GM21381 (cell line): ENCODE measurements around the gene PADI1.

Experiments used
- ATAC-seq: cut with Tn5 transposase; IDR thresholded peaks from one replicate; pipeline ENCODE4 v1.9.1; 2021; ENCODE audit warnings: mild to moderate bottlenecking, moderate library complexity; ENCODE audit not compliant: unreplicated experiment

PADI1 gene, protein sequence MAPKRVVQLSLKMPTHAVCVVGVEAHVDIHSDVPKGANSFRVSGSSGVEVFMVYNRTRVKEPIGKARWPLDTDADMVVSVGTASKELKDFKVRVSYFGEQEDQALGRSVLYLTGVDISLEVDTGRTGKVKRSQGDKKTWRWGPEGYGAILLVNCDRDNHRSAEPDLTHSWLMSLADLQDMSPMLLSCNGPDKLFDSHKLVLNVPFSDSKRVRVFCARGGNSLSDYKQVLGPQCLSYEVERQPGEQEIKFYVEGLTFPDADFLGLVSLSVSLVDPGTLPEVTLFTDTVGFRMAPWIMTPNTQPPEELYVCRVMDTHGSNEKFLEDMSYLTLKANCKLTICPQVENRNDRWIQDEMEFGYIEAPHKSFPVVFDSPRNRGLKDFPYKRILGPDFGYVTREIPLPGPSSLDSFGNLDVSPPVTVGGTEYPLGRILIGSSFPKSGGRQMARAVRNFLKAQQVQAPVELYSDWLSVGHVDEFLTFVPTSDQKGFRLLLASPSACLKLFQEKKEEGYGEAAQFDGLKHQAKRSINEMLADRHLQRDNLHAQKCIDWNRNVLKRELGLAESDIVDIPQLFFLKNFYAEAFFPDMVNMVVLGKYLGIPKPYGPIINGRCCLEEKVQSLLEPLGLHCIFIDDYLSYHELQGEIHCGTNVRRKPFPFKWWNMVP

DNA sequence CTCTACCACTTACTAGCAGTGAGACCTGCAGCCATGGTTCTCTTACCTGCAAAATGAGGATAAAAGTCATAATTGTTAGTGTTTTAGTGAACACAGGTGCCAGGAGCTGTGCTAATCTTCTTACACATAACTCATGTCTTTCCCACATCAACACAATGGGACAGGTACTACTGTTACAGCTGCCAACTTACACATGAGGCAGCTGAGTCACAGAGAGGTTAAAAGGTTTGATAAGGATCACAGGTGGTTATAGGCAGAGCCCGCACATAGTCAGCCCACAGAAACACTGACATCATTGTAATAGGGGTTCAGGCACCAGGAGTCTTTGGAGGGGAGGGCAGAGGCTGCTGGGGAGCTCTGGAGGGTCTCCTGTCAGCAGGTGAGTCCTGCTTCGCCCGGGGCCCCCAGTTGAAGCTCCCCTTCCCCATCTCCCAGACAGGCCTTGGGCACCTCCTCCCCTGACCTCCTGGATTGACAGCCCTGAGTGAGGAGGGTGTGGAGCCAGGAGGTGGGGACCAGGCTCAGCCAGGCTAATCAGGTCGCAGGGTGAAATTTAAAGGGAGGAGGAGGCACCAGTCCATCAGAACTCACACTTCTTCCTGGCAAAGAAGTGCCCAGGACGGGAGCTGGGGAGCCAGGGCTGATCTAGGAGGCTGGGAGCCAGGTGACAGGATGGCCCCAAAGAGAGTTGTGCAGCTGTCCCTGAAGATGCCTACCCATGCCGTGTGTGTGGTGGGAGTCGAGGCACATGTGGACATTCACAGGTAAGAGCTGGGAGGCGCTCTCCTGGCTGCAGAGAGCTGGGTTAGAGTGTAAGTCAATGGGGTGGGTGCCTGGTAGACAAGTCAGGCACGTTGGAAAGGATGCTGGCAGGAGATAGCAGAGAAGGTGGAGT lies at the start of gene PADI1:
Gene PADI1 (plus strand): TSS at position 583 of the 895 bp plus-strand sequence. CDS start 90 bp downstream, at position 673.
- no peak for ATAC-seq

DNA sequence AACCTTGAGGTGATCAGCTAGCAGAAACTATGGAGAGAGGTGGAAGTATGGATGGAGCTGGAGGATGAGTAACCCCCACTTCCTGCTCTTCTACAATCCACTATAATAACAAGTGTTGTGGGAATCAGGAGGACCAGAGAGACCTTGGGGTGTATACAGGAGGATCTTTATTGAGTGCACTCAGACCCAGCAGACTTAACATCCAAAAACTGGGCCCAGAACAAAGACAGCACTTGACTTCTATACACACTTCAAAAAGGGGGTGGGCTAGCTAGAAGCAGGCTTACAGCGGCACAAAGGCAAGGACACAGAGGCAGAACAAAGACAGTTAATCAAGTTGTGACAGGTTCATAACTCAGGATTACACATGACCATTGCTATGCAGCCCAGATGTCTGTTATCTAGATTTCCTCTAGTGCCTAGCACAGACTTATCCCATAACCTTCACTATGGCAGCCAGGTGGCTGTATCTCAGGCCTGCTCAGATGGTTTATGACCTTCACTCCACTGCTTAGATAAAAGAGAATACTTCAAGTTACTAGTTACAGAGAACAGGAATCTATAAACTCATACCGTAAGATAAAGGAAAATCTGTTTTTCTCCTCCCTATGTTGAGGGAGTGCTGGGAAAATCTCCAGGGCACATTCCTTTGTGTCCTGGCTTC lies 49.5 kb upstream of the PADI1 start:
- no peak for ATAC-seq

DNA sequence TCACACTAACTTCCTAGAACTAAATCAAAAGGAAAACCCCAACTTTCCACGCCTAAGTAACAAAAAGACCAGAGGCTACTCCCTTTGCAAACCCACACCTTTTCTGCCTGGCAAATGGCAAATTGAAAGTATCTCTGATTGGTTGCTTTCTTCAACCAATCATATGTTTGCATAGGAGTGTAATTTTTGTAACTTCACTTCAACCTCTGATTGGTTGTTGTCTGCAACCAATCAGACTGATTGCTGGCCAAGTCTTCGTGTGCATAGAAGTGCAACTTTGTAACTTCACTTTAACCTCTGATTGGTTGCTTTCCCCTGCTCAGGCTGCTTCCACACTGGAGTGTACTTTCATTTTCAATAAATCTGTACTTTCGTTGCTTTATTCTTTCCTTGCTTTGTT lies 48.8 kb upstream of the PADI1 start:
- no peak for ATAC-seq

DNA sequence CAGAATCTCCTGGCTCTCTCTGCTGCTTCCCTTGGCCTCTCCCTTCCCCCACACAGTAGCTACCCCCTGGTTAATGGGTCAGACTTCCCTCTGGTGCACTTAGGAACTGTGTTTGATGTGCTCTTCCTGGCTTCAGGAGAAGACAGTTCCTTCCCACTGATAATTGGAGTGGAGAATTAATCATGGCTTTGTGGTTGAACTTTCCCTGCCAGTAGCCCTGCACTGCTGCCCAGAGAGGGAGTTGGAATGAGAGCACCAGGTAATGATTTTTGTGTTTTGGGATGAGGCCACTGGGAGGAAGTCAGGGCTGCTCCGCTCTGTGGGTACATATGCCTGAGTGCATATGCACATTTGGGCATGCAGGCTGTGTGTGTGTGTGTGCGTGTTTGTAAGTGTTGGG lies 46.0 kb upstream of the PADI1 start:
- no peak for ATAC-seq

DNA sequence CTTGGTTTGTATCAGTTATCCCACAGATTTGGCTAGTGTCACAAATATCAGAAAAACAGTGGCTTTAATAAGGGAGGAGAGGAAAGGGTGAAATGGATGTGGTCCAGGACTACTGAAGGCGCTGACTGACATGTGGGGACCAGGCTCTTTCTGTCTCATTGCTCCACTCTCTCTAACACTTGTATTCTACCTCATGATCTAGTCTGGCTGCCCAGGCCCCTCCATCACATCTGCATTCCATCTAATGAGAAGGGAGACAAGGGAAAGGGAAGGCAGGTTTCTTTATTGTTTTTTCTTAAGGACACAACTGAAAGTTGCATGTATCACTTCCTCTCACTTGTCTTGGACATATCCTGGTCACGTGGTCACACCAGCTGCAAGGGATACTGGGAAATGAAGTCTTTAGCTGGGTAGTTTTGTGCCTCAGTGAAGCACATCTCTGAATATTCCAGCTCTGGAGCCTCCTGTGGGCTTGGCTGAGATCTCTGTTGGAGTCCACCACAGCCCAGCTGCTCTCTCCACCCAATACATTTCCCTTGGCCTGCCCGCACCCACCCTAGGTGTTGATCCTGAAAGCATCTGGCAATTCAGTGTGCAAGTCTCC lies 43.7 kb upstream of the PADI1 start:
- ATAC-seq: no peak

DNA sequence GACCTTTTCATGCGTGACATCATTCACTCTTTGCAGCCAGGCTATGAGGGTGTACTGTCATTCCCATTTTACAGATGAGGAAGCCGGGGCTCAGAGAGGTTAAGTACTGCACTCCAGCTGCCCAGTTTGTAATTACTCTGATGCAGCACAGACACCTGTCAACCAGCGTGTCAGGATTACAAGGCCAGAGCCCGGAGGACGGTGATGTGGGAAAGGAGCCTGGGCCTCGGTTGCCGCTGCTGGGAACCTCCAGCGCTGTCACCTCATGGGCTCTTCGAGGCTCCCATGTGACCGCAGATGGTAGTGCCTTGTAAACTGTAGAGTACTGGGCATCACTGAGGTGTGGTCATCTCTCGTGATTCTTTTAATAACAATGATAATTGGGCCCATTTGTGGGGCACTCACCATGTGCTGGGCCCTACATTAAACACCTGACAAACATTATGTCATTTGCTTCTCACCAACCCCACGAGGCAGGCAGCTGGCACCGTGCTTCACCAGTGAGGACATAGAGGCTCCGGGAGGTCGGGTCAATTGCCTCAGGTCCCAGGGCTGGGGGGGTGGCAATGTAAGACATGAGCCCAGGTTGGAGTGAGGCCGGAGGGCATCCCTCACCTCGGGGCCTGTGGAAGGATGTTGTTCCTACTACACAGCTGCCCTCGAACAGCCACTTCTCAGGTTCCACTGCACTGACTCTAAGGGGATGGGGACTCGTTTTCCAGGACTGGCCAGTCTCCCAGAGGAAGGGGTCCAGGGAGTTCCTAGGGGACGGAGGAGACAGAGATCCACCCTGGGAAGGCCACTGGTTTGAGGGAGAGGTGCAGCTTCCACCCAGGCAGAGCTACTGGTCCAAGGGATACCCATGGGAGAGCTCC lies 42.8 kb upstream of the PADI1 start:
- no peak for ATAC-seq

DNA sequence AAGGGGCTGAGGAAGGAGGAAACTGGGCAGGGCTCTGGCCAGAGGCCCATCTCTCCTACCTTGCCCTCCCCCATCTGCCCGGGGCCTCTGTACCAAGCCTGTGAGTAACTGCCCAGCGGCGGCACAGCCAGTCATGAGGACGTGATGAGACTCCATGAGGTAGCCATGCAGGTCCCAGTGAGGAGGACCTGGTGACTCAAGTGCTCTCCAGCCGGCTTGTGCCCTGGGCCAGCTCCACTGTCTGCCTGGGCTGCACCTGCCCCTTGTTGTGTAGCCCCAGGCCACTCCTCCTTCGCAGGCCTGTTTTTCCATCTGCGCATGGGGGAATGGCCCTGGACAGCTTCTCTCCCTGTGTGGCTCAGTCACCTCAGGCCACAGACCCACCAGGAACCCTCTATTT lies 42.0 kb upstream of the PADI1 start:
- ATAC-seq: no peak

DNA sequence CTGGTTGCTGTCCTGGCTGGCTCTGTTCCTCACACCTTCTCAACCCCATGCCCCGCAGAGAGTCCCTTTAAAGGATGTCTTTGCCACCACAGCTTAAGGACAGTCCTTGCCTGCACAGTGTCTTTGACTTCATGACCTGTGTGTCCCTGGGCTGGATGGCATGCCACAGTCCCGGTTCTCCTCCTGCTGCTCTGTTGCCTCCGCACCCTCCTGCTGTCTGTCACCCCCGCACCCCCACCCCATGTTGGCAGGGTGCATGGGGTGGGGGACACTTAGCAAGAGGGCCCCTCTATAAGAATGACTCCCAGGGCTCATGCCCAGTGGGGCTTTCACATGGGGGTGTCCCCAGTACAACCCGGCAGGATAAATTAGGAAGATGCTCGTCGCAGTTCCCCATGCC lies 41.6 kb upstream of the PADI1 start:
- no peak for ATAC-seq

DNA sequence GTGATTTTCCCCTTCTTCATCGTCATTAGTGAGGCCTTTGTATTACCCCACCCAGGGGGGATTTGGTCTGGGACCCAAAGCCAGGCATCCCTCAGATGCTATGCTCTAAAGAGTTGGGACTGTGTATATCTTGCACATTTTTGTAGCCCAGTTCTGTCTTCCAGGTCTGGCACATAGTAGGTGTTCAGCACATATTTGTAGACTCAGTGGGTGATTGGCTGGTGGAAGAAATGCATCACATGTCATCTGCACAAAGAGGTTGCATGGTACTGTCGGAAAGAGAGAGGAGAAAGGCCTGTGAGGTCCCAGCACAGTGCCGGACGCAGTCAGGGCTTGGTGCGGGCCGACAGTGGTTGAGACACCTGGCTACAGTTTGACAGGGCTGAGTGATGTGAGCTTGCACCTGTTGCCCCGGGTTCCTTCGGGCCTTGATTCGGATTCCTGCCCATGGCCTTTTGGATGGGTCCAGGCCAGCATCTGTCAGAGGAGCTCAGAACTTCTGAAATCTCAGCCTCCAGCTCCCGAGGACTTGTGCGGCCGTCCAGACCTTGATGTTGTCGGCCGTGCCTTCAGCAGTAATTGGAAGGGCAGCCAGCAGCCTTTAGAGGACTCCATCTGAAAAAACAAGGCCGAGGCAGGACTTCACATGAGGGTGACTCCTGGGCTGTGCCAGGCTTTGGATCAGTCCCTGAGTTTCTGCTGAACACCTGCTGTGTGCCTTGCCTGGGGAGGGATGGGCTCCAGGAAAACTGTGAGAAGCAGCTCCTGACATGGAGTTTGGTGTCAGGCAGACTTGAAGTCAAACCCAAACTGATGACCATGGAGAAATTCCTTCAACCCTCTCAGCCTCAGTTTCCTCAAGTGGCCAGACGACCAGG lies 40.9 kb upstream of the PADI1 start:
- ATAC-seq: no peak

DNA sequence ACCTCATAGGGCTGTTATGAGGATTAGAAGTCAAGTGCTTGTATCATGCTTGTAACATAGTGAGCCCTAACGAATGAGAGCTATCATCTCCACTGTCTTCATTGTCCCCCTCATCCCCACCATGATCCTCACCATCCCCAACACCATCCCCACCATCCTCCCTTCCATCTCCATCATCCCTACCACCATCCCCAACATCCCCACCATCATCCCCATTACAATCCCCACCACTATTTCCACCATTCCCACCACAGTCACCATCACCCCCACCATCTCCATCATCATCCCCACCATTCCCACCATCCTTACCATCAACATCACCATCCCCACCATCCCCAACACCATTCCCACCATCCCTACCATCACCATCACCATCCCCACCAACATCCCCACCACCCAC lies 39.1 kb upstream of the PADI1 start:
- no peak for ATAC-seq

DNA sequence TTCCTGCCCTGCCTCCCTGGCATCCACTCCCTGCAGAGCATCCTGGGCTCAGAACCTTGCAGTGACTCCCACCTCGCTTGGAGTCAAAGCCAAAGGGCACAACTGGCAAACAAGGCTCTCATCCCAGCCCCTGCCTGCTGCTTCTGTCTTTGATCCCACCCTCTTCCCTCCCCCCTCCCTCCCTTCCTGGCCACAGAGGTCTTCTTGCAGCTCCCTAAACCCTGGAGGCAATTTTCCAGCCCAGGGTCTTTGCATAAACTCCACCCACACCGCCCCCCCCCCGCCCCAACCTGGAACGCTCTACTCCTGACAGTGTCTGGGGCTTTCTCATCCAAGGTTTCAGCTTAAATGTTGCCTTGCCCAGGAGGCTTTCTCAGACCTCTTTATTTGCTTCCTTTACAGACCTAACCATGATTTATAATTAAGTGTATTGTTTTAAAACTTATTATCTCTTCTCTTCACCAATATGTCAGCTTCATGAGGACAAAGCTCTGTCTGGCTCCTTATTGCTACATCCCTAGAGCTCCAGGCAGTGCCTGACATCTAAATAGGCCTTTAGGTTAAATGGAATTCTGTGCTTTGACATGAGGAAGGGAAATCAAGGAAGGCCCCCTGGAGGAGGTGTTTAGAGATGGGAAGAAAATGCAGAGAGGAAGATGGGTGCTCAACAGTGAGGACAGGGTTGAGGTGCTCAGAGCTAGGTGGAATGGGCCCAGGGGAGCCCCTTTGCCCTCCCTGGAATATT lies 37.7 kb upstream of the PADI1 start:
- ATAC-seq: no peak

DNA sequence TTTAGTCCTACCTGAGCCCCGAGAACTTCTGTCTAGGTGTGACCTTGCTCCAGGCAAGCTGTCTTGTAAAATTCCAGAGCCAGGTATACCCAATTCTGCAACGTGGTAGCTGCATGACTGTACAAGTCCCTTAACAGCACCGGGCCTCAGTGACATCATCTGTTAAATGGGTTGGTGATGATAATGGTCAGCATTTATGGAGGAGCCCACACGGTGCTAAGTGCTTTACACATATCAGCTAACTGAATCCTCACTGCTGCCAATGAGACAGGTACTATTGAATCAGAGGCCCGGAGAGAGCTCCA lies 37.2 kb upstream of the PADI1 start:
- no peak for ATAC-seq

DNA sequence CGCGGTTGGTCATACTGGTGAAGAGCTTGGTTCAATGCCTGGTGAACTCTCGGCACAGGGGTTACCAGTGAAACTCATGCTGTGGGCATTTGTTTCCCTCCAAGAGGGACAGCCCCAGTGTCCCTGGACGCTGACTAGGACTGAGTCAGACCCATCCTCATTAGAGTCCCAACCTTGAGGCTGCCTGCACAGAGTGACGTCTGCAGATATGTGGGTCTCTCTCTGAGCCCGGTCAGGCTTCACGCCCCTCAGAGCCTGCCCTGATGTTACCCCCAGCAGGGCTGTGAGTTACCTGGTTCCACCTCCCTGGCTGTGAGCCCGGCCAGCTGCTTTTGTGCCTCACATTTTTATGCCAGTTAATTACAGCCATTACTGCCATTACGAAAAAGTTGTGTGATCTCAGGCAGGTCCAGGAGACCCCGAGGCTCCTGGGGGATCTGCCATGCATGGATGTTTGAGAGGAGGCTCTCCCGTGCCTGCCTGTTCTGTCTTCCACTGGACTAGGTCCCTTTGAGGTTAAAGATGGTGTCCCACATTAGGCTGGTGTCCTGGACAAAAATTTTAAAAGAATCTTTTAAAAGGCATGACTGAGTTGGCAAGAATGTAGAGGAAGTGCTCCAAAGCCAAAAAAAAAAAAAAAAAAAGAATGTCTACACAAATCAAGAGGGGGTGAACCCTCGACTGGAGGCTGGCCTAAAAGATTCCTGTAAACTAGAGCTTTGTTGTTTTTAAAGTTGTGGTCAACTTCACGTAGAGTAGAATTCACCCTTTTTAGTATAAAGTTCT lies 36.6 kb upstream of the PADI1 start:
- no peak for ATAC-seq

DNA sequence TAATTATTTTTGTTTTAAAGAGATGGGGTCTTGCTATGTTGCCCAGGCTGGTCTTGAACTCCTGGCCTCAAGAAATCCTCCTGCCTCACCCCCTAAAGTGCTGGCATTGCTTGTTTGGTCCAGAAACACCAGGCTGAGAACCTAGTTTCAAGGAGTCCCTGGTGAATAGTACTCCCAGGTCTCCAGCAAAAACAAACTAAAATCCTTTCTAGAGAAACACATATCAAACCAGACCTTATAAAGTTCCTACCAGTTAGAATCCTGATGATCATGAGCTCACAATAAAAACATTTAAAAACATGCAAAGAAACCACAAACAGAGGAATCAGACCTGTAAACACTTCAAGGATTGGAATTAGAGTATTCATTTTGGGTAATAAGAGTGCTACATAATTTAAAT lies 34.4 kb upstream of the PADI1 start:
- ATAC-seq: no peak

DNA sequence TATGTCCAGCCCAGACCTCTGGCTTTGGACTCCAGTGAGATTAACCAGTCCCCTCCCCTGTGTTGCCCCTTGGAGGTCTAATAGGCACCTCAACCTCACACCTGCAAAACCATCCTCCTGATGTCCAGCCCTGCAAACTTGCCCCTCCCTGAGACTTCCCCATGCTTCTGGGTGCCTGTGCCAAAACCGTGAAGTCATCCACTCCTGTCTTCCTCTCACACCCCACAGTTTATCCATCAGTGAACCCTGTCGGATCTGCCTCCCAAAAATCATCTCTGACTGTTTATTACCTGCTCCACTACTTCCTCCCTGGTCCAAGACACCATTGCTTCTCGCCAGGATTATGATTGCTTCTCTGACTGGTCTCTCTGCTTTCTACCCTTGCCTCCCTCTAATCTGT lies 31.7 kb upstream of the PADI1 start:
- no peak for ATAC-seq

DNA sequence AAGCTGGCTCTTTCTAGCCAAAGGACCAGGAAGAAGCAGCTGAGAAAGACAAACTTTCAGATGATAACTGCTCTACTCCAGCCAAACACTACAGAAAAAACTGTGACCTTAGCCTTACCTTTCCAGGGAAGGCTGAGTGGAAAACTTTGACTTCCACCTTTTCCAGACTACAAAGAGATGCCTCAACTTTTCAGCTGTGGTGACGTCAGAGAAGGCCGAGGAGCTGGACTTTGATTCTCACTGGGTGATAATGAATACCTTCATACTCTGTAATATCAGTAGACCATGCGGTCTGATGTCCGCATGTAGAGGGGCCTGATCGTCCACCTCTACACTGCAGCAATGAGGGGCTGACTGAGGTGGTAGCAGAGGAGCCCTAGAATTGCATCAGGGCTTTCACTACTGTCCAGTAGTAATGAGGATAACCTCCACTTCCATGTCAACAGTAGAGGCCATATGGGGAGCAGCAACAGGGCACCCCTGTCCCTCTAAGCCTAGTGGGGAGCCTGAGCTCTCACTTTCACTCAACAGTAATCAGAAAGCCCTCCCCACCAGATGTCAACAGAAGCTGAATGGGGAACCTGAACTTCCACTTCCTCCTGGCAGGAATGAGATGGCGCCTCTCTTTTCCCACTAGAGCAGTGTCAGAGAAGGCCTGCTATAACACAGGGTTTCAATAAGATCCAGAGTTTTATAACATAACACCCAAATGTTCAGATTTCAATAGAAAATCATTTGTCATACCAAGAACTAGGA lies 28.4 kb upstream of the PADI1 start:
- ATAC-seq: no peak

DNA sequence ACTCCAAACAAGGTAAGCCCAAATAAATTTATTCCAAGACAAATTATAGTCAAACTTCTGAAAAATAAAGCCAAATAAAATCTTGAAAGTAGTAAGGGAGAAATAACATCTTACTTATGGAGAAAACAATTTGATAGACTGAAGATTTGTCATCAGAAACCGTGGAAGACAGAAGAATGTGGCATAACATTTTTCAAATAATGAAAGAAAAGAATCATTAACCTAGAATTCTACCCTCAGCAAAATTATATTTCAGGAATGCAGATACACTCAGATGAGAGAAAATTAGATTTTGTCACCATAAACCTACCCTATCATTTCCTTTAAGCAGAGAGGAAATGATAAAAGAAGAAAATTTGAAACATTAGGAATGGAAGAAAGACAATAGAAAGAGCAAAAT lies 27.3 kb upstream of the PADI1 start:
- ATAC-seq: no peak
